Osteoblast (primary cell): ENCODE measurements around the gene ABCB9. TPM values are rescaled to one million over a fixed set of nuclear protein-coding genes. Genes with fewer than 3 reads are reported as not detected.

Experiments
- DNase-seq: peaks from one replicate; pipeline ENCODE4 v3.0.0; 2011; ENCODE audit warnings: low spot score, mixed read lengths; ENCODE audit not compliant: insufficient read length; ENCODE audit errors: missing footprints
- H2AFZ ChIP-seq: 2 replicates; pipeline ENCODE4 v1.6.0; 2011; ENCODE audit warnings: mild to moderate bottlenecking, low read length
- H3K27ac ChIP-seq: 2 replicates; pipeline ENCODE4 v1.5.1; 2011; ENCODE audit warnings: mild to moderate bottlenecking, low read depth, low read length, moderate library complexity
- H3K27me3 ChIP-seq: 2 replicates; pipeline ENCODE4 v1.6.0; 2012; ENCODE audit warnings: mild to moderate bottlenecking, control low read depth, inconsistent platforms, low read length, moderate library complexity; ENCODE audit not compliant: insufficient read depth
- H3K36me3 ChIP-seq: 2 replicates; pipeline ENCODE4 v1.5.1; 2011; ENCODE audit warnings: mild to moderate bottlenecking, low read length, control low read depth, moderate library complexity; ENCODE audit not compliant: insufficient read depth
- H3K4me1 ChIP-seq: 2 replicates; pipeline ENCODE4 v1.5.1; 2011; ENCODE audit warnings: mild to moderate bottlenecking, low read length, control low read depth, moderate library complexity; ENCODE audit not compliant: insufficient read depth
- H3K4me2 ChIP-seq: 2 replicates; pipeline ENCODE4 v1.6.0; 2011; ENCODE audit warnings: mild to moderate bottlenecking, low read length; ENCODE audit not compliant: insufficient read depth
- H3K4me3 ChIP-seq: fragments of 200-600 bp; sonication (generic); 3 replicates; pipeline ENCODE4 v1.5.1; 2012; ENCODE audit warnings: mild to moderate bottlenecking, low read length, inconsistent platforms; ENCODE audit not compliant: insufficient read depth
- H3K79me2 ChIP-seq: 2 replicates; pipeline ENCODE4 v1.6.0; 2012; ENCODE audit warnings: mild to moderate bottlenecking, low read length, control low read depth, inconsistent platforms; ENCODE audit not compliant: insufficient read depth
- H3K9me3 ChIP-seq: 2 replicates; pipeline ENCODE4 v1.5.1; 2011; ENCODE audit warnings: low read depth, low read length, control low read depth
- H4K20me1 ChIP-seq: 2 replicates; pipeline ENCODE4 v1.6.0; 2012; ENCODE audit warnings: mild to moderate bottlenecking, low read length, control low read depth; ENCODE audit not compliant: insufficient read depth
- CTCF ChIP-seq: IDR thresholded peaks from 2 replicates; pipeline ENCODE4 v1.5.1; 2011; ENCODE audit warnings: mild to moderate bottlenecking, low read depth, low read length, moderate library complexity; ENCODE audit errors: extremely low read depth
- total RNA-seq: library from RNA; depleted of rRNA; stranded (reverse); fragments of >200 nt; gene quantifications from 2 replicates; pipeline ENCODE4 v1.2.3, GENCODE V29; 2012

The ABCB9 gene
- total RNA-seq, 1 donor, result 11.9 TPM

DNA sequence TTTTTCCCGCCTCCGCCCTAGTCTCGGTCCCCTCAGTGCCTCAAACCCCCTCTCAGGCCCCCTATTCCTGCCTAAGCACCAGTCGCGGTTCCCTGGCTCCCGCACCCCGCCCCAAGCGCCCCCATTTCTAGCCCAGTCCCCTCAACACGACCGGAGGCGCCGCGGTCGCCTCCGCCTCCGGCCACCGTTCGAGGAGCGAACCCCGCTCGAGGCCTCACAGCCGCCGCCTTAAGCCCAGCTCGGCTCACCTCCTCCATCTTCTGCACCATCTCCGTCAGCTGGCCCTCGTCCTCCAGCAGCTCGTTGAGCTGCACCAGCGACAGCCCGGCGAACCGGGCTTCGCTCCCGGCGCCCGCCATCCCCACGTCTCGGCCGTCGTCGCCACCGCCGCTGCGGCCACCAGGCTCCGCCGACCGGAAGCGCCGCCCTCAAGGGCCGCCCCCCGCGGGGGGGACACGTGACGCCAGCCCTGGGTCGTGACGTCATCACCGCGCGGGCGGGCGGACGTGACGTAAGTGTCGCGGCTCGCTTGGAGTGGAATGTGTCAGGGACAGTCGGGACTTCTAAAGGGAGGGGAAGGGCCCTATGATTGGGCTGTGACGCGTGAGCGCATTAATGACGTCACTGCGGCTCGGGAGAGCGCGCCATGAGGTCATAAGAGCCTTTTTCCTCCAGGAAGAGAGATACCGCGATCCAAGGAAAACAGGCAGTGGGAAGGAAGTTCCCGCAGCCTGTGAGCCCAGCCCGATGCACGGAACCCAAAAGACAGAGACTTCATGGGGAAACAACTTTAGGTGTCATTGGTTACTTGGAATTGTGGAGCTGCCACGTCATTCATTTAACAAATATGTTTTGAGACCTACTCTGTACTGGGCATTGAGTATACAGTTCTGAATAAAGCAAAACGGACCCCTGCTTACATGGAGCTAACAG is 70.3 kb downstream of the ABCB9 start, which contains the start of gene VPS37B:
Gene VPS37B, minus strand, starts transcription at position 421 of the 933 bp plus-strand sequence. Its CDS starts 62 bp downstream, at position 359.
- Histone ChIP-seq H3K36me3 (no peaks in the 10 kb centered on the region), H3K4me3 (peak within 1 kb of the TSS; percentile 85), H3K27ac (peak within 1 kb of the TSS; percentile 88), H3K4me1 (peaks cover 46% of the 10 kb centered on the region), H4K20me1 (peaks cover 15% of the 10 kb centered on the region), H3K4me2 (peak within 1 kb of the TSS; percentile 96), H3K79me2 (peaks cover 39% of the 10 kb centered on the region), H3K27me3 (no peaks in the 10 kb centered on the region), H3K9me3 (no peaks in the 10 kb centered on the region), H2AFZ (peak within 1 kb of the TSS; percentile 80)
- peak; percentile 93 for DNase-seq
- no peak for TF ChIP-seq CTCF

- Histone ChIP-seq H3K4me3 (peak overlapping the region; percentile 85), H3K27ac (peak overlapping the region; percentile 88), H3K4me1 (peaks cover 50% of the 10 kb centered on the region), H3K36me3 (no peaks in the 10 kb centered on the region), H3K79me2 (peaks cover 45% of the 10 kb centered on the region), H3K9me3 (no peaks in the 10 kb centered on the region), H3K4me2 (peak overlapping the region; percentile 96), H2AFZ (peak overlapping the region; percentile 80), H3K27me3 (no peaks in the 10 kb centered on the region), H4K20me1 (peaks cover 19% of the 10 kb centered on the region)
- DNase-seq, result no peak
- TF ChIP-seq CTCF, result no peak
These were observed 71.0 kb downstream of the ABCB9 start for GRCh38 chr12:122895320-122895703.

DNA sequence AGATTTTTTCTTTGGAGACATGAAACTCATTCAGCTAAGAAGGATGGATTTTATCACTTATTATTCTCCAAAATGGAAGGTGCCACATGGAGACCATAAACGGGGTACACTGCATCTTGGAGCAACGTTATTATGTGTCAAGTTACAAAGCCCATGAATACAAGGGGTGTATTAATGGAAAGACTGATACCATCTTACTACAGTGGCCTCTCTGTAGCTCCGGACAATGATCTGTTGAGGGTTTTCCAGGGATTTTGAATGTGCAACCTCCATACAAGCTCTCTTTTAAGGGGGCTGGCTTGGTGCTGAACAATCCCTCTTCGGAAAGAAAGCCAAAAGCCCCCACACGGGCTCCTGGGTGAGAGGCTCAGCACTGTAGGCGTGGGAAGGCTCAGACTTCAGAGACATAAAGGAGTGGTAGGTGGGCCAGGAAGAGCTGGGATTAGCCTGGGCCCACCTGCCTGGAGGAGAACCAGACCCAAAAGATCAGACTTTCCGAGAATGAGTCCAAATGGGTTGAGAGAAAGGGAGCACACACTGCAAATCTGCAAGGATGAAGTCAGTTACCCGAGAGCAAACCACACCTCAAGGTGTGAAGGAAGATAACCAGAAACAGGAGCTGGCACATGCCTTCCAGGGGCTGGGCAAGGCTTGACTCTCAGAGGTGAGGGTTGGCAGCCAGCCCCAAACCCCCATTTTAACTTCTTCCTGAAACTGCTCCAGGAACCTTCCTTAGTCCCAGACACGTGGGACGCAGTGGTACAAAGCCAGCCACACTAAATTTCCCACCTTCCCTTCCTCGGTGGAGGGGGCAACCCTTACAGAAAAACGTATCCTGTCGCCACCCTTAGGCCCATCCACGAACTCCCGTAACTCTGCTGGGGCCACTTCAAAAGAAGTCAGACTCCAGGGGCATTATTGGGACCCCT is 71.8 kb downstream of the ABCB9 start:
- peaks cover 50% of the 10 kb centered on the region for H3K4me1 ChIP-seq
- no peaks in the 10 kb centered on the region for H3K9me3 ChIP-seq
- peaks cover 54% of the 10 kb centered on the region for H3K79me2 ChIP-seq
- TF ChIP-seq CTCF, result no peak
- H3K36me3 ChIP-seq, result no peaks in the 10 kb centered on the region
- H3K27ac ChIP-seq, result peak overlapping the region; percentile 88
- no peak overlapping the region for H2AFZ ChIP-seq
- no peak for DNase-seq
- no peaks in the 10 kb centered on the region for H3K27me3 ChIP-seq
- H3K4me2 ChIP-seq, result peak overlapping the region; percentile 96
- H4K20me1 ChIP-seq, result peaks cover 22% of the 10 kb centered on the region
- H3K4me3 ChIP-seq, result peak overlapping the region; percentile 85
